SK-MEL-5 (cell line): ENCODE measurements around the gene ARSD. TPM values are rescaled to one million over a fixed set of nuclear protein-coding genes. Genes with fewer than 3 reads are reported as not detected.

Source experiments
- DNase-seq: peaks from one replicate; pipeline ENCODE4 v3.0.0-alpha.2; 2016; ENCODE audit warnings: low read depth, low spot score
- in situ Hi-C: cut with HindIII; loops from 2 replicates; pipeline ENCODE4 v1.10.0; 2016; ENCODE audit warnings: low sequenced_read_pairs, high pct_unique_total_duplicates, low pct_unique_long_range_greater_than_20kb
- total RNA-seq: library from RNA; depleted of rRNA; stranded (reverse); fragments of >200 nt; shearing (Covaris generic); gene quantifications from 2 replicates; pipeline ENCODE4 v1.2.3, GENCODE V29; 2014; rRNA removed

The ARSD gene
- total RNA-seq, 1 experiment from 2014 or later: 24.9 TPM

DNA sequence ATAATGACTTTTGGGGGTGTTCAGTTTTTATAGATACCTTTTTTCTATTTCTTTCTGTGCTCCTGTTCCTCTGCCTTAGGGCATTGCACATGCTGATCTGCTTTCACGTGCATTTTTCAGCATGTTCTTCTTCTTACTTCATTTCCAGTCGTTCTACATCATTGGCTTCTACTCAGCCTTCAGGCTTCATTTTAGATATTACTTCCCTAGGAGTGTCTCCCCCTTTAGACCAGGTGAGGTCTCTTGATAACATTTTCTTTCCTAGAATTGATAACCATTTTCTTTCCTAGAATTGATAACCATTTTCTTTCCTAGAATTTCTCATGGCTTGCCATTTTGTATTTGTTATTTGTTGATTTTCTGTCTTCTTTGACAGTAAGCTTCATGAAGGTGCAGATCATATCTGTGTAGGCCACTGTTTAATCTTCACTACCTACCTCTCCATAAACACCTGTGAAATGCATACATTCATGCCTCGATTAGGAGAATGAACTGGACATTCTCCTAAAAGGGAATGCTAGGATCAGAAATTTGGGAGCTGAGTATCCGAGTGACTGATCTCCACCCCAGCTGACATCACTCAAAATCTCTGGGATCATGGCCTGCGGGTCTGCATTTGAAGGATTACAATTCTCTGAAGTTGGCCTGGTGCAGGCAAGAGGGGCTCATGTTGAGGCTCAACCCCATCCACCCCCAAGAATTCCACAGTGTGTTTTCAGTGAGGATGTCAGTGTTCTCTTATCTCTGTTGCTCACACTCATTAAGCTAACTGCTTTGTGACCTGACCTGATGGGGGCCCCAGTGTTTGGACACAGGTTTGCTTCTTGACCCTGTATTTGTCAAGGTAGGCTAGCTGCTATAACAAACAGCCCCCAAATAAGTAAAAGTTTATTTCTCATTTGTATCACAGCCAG is 54.7 kb downstream of the ARSD start:
- in situ Hi-C loops: no loop called here
- no peak for DNase-seq

DNA sequence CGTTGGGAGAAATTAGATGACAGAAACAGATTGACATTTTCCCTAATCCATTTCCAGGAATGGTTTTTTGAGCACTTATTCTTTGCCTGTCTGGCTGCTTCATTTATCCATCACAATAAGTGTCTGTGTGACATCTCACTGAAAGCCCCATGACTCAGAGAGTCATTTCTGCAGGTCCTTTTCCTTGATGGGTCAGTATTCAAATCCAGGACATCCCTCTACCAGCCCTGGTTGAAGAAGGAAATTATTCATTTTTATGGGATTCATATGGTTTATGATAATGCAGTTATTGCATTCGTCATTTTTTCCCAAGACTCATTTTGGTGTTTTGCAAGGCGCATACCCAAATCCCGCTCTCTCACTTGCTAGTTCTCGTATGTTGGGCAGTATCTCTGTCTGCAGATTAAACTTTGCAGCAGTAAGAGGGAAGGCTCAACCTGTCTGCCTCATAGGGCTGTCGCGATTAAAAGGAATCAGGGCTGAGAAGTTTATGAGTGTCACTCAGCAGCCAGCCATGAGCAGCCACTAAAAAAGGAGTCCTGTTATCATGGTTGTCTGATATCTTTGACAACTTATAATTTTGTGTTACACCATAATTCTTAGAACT is 56.4 kb downstream of the ARSD start:
- in situ Hi-C loops: no loop called here
- no peak for DNase-seq

DNA sequence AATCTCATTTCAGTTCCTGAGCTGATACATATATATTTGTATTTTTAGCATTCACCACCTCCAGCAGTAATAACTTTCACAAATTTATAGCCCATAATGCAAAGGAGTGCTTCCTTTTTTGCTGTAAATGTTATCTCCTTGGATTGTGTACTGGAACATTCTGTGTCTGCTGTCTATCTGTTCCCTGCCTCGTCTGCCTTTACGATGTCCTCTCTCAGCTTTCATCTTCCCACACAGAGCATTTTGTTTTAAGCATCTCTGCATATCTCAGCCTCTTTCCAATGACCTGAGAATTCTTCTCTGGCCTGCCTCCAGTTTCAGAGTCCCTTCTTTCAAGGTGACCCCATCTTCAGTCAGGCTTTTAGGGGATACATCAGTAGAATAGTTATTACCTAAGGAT is 57.3 kb downstream of the ARSD start:
- in situ Hi-C loops: no loop called here
- no peak for DNase-seq

GRCh38 chrX:2870650-2871049 is 58.5 kb downstream of the ARSD start:
- in situ Hi-C loops: no loop called here
- no peak for DNase-seq

DNA sequence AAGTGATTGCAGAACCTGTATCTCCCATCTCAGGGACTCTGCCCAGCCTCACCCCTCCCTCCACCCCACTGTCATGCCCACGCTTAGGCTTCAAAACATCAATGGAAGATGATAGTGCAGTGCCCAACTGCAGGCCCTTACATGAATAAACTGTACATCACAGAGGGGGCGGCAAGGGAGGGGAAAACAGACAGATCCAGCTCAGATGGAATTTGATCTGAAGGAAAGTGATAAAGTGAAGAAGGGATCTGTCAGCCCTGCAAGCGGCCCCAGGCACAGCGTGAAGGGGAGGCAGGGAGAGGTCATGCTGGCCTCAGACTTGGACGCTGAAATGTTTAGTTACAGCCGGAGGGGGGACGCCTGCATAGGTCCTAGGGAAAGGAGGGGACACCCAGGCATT is 61.9 kb downstream of the ARSD start:
- no peak for DNase-seq
- in situ Hi-C loops: no loop called here

GRCh38 chrX:2863646-2864045 is 65.5 kb downstream of the ARSD start:
- no peak for DNase-seq
- in situ Hi-C loops: no loop called here

GRCh38 chrX:2862404-2862803 is 66.7 kb downstream of the ARSD start:
- in situ Hi-C loops: no loop called here
- DNase-seq: no peak

- in situ Hi-C loops: no loop called here
- no peak for DNase-seq
These were observed 69.8 kb downstream of the ARSD start for GRCh38 chrX:2859197-2859797.

GRCh38 chrX:2857566-2857965 is 71.6 kb downstream of the ARSD start:
- in situ Hi-C loops: no loop called here
- no peak for DNase-seq

DNA sequence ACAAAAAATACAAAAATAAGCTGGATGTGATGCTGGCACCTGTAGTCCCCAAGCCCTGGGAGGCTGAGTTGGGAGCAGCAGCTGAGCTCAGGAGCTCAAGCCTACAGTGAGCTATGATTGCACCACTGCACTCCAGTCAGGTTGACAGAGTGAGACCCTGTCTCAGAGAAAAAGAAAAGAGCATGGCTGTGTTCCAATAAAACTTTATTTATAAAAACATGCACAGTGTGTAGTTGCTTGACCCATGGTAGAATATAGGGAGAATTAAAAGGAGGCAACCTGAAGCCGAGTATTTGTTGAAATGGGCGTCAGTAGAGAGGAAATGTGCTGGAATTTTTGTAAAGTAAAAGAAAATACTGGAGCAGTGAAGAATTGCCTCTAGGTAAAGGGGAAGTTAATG is 73.4 kb downstream of the ARSD start:
- in situ Hi-C loops: no loop called here
- no peak for DNase-seq

DNA sequence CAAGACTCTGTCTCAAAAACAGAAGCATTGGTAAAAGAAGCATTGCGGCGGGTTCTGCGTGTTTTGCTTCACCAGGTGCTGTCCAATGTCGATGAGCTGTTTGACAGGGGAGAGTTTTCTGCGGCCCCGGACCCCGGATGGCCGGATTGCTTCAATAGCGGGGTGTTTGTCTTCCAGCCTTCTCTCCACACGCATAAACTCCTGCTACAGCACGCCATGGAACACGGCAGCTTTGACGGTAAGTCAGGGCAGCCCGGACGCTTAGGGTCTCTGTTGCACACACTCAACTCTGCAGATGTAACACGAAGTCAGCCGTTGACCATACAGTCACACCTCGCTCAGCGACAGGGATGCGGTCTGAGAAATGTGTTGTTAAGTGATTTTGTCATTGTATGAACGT is 74.2 kb downstream of the ARSD start:
- in situ Hi-C loops: no loop called here
- no peak for DNase-seq

Other genes with a start within 250 kb of the ARSD start
- 158 and 164 TPM in 2 replicates for gene CD99, start 238.0 kb downstream of the ARSD start, total RNA-seq
- gene XG, start 177.3 kb downstream of the ARSD start, total RNA-seq: not detected in 2 replicates
- 71.4 and 77.5 TPM in 2 replicates for gene GYG2, start 100.4 kb downstream of the ARSD start, total RNA-seq
- 0.51 TPM in 1 of 2 replicates, not detected in the other for gene ARSH, start 77.2 kb upstream of the ARSD start, total RNA-seq
- gene ARSF, start 112.1 kb upstream of the ARSD start, total RNA-seq: not detected in 2 replicates